WI38 (cell line): ENCODE results near the gene DDTL.
"Not testable (repeated sequence)": the region's sequence is repeated elsewhere in the genome, so short reads cannot be mapped to it uniquely, and the experiment has no call there.

Experiments used
- H3K4me3 ChIP-seq: 2 replicates; pipeline ENCODE4 v1.5.1; 2011; ENCODE audit warnings: low read depth, mild to moderate bottlenecking, control low read depth, low read length
- TF ChIP-seq, protein P1 (sequence below): IDR thresholded peaks from 2 replicates; pipeline ENCODE4 v1.5.1; 2012; ENCODE audit warnings: low read depth, mild to moderate bottlenecking, control low read depth, low read length

DDTL gene

DNA sequence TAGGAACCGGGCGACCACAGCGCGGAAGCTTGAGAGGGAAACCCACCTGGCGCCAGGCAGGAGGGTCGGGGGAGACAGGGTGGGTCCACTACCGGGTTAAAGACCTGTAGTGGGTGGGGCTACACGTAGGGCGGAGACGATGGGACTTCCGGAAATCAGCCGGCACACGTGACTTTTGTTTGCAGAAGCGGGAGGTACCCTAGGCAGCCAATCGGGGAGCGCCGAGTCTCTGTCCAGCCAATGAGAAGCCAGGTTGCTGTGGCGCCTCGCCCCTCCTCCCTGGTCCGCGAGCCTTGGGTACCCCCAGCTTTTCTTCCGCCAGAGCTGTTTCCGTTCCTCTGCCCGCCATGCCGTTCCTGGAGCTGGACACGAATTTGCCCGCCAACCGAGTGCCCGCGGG, at the start of gene DDTL:
Gene DDTL (plus strand): TSS at position 321 of the 400 bp plus-strand sequence. CDS start 27 bp downstream, at position 348.
- H3K4me3 ChIP-seq: not testable (repeated sequence)

DNA sequence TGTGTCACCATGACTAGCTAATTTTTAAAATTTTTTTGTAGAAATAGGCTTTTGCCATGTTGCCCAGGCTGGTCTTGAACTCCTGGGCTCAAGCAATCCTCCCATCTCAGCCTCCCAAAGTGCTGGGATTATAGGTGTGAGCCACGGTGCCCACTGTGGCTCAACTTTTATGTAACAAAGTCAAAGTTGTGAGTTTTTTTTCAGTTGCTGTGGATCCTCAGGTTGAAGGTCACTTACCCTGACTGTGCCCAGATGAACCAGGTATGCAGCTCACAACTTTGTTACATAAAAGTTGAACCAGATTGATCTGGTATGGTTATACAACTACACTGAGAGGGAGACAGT, 46.4 kb upstream of the DDTL start:
- not testable (repeated sequence) for H3K4me3 ChIP-seq

DNA sequence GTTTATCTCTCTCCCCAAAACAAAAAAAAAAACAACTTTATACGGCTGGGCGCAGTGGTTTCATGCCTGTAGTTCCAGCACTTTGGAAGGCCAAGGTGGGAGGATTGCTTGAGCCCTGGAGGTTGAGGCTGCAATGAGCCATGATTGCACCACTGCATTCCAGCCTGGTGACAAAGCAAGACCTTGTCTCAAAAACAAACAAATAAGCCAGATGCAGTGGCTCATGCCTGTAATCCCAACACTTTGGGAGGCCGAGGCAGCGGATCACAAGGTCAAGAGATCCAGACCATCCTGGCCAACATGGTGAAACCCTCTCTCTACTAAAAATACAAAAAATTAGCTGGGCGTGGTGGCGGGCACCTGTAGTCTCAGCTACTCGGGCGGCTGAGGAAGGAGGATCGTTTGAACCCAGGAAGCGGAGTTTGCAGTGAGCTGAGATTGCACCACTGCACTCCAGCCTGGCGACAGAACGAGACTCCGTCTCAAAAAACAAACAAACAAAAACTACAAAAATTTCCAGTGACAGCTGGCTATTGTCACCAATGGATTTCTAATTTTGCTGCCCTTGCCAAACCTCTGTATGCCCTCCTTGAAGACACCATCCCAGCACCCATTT, 45.0 kb upstream of the DDTL start:
- H3K4me3 ChIP-seq: not testable (repeated sequence)

DNA sequence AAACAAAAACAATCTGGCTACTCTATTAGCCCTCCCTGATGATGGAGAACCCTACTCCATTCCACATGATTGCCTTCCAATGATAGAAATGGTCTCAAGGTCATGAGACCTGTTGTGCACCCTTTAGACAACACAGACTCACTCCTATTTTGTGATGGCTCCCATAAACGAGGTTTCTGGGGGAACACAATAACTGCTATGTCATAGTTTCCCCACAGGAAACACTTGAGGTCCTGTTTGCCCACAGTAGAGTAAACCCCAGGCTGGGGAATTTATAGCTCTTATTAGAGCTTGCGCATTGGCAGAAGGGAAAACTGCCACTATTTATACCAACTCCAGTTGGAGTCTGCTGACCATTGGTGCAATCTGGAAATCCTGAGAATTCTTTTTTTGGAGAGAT, 43.8 kb upstream of the DDTL start:
- TF ChIP-seq, protein P1, sequence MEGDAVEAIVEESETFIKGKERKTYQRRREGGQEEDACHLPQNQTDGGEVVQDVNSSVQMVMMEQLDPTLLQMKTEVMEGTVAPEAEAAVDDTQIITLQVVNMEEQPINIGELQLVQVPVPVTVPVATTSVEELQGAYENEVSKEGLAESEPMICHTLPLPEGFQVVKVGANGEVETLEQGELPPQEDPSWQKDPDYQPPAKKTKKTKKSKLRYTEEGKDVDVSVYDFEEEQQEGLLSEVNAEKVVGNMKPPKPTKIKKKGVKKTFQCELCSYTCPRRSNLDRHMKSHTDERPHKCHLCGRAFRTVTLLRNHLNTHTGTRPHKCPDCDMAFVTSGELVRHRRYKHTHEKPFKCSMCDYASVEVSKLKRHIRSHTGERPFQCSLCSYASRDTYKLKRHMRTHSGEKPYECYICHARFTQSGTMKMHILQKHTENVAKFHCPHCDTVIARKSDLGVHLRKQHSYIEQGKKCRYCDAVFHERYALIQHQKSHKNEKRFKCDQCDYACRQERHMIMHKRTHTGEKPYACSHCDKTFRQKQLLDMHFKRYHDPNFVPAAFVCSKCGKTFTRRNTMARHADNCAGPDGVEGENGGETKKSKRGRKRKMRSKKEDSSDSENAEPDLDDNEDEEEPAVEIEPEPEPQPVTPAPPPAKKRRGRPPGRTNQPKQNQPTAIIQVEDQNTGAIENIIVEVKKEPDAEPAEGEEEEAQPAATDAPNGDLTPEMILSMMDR: no peak

DNA sequence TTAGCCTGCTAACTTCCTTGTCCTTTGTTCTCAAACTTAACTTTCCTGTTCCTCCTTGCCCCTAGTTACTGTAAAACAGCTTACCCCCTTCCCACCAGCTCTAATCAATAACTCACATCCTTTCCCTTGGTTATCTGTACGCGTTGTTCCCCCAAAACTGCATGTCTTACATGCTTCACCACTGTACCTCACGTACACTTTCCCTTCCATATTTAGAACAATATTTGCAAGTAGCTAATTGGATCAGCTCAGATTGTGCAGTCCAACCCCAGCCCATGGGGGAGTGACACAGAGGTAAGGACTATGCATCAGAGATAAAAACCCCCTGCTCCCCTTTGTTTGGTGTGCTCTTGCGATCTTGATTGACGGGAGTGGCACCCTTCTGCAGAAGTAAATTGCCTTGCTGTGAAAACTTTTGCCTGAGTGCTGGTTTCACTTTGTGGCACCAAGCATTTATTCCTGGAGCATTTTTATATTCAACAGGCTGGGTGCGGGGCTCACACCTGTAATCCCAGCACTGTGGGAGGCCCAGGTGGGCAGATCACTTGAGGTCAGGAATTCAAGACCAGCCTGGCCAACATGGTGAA, 41.6 kb upstream of the DDTL start:
- TF ChIP-seq, protein P1: no peak
- no peak overlapping the region for H3K4me3 ChIP-seq

More for the DNA sequence above, 43.8 kb upstream of the DDTL start:
- no peak overlapping the region for H3K4me3 ChIP-seq

DNA sequence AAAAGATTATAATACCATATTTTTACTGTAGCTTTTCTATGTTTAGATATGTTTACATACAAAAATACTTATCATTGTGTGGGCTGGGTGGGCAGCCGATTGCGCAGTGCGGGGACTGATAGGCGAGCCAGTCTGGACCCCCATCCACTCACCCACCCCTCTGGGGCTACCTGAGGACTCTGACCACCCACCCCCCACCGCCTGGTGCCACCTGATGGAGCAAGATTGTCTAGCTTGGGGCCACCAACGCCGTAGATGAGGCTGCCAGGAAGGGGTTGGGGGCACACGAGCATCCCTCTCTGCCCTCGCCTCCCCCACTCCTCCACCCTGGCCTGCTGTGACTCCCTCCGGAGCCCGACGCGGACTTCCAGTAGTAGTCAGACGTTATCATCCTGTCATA, 40.1 kb upstream of the DDTL start:
- TF ChIP-seq, protein P1: no peak
- no peak overlapping the region for H3K4me3 ChIP-seq

DNA sequence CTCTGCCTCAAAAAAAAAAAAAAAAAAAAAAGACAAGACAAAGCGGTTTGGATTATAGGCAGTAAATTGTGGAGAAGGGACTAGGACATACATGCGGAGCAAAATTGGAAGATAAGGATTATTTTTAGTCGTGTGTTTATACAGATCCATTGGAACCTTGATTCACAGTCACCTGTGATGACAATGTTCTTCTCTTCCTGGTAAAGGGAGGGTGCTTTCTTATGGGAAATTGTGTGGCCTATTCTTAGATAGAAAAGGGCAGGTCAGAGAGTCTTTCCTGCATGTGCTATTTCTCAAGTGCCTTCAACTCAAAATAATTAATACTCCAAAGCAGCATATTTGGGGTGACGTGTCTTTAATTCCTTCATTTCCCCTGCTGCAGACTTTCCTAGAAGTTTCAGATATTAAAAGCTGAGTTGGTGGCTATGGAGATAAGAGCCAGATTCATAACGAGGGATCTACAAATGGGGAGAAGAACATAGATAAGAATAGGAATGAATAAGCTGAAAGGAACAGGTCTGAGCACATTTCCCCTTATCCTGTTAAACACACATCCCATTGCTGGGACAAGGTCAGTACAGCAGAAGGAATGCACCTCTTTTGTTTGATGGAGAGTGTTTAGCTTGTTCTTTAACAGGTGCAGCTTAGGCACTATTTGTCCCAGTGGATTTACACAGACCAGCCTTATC, 28.2 kb upstream of the DDTL start:
- H3K4me3 ChIP-seq: no peak overlapping the region
- TF ChIP-seq, protein P1: no peak

DNA sequence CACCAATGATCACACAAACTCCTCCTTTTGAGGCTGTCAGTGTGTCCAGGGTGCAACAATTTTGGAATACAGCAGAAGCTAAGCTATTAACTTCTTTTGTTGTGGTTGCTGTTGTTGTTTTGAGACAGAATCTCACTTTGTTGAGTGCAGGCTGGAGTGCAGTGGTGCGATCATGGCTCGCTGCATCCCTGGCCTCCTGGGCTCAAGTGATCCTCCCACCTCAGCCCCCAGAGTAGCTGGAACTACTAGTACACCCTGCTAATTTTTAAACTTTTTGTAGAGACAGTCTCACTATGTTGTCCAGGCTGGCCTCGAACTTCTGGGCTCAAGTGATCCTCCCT, 27.7 kb upstream of the DDTL start:
- TF ChIP-seq, protein P1: no peak
- no peak overlapping the region for H3K4me3 ChIP-seq

DNA sequence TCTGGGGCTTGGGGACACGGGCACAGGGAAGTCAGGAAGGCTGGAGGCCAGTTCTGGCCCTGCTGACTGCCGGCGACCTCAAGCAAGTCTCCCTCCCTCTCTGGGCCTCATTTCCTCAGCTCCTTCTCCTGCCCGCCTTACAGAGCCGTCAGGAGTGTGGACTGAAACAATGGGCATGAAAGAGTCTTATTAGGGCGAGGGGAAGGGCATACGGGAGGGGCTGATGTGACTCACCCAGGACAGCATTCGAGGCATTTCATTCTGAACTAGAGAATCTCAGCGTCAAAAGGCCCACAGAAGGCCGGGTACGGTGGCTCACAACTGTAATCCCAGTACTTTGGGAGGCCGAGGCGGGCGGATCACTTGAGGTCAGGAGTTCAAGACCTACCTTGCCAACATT, 26.5 kb upstream of the DDTL start:
- not testable (repeated sequence) for H3K4me3 ChIP-seq

DNA sequence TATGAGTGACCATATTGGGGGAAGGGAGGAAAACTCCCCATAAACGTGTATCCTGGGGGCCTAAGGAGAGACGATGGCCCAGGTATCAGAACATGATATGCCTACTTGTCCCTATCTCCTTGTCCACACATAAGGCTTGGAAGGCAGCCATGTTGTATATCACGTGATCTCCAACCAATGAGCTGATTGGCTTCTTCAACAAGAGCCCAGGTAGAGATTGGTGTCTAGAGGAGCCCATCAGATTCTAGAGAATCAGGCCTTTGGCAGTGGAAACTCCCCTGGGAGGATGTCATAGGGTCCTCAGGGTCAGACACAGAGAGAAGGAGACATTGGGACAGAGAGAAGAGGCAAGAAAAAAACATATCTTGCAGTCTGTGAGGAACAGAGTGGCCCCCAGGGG, 19.3 kb upstream of the DDTL start:
- not testable (repeated sequence) for H3K4me3 ChIP-seq

DNA sequence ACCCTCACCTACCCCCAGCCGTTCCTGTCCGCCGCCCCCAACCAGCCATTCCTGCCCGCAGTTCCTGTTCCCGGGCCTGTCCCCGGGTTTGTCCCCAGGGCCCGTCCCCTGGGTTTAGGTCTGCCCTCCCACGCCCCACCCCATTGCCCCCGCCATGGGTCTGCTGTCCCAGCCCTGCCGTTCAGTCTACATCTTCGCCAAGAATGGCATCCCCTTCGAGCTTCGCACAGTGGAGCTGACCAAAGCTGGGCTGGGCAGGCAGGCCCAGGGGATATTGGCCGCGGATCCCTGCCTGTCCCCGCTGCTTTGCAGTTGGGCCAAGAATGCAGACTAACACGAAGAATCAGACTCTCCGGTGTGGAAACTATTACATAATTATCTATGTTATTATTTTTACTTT, 16.9 kb upstream of the DDTL start:
- not testable (repeated sequence) for H3K4me3 ChIP-seq

DNA sequence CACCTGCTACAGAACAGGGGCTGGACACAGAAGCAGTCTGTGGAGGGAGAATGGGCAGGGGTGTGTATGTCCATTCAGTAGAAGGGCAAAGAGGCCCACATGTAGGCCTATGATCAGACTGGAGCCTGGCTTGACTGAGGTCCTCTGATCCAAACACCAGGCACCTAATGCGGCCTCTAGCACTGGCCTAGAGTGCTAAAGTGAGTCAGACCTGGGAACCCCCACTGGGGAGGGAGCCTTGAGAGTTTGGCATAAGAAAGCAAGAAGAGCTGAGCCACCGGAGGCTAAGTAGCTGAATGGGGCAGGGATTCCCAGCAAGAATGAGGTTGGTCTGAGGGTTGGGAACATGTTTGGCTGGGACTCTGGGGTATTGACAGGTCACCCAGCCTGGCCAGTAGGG, 15.3 kb upstream of the DDTL start:
- H3K4me3 ChIP-seq: not testable (repeated sequence)

DNA sequence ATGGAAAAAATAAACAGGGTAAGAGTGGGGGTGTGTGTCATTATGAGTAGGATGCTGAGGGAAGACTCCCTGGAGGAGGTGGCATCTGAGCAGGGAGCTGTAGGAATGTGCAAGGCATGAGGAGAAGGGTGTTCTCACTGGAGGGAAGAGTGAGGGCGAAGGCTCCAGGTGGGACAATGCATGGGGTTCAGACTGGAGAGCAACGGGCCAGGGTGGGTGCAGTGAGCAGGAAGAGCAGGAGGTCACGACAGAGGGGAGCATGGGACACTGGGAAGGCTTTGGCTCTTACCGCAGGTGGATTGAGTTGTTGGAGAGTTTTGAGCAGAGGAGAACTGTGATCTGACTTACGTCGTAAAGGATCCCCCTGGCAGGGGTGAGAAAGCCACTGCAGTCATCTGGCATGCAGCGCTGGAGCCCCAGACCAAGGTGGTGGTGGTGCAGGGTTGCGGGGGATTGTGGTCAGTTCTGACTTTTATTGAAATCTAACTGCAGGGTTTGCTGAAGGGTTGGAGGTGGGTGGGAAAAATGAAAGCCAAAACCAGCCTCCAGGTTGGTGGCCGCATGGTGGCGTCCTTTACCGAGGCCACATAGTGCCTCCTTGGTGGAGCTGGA, 13.8 kb upstream of the DDTL start:
- not testable (repeated sequence) for H3K4me3 ChIP-seq

DNA sequence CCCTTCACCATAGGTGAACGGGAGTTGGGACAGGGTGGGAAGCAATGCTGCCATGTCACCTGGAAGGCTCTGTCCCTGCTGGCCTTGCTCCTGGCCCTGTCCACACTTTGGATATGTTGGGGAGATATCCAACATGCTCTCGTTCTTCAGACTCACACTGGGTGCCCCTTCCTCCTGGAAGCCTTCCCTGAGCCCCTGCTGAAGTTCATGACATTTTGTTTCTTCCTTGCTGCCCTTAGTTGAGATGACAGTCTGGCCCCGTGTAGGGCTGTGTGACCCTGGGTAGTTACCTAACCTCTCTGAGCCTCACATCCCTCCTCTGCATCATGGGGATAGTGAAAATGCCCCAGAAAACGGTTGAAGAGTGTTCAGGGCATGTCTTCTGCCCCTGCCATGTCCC, 13.2 kb upstream of the DDTL start:
- H3K4me3 ChIP-seq: not testable (repeated sequence)
